Measurements from ENCODE around the gene AMELX.

- TF ChIP-seq CTCF (IDR thresholded peaks at IDR 0.05): no peak
- TF ChIP-seq ZFX (IDR thresholded peaks at IDR 0.05; ENCODE audit: borderline replicate concordance): no peak
Observed at GRCh38 chrX:11267425-11267824, 25.8 kb upstream of the AMELX start.
